HCEC 1CT (cell line): ENCODE data around the gene HCN3.
"Not testable (repeated sequence)": the region's sequence is repeated elsewhere in the genome, so short reads cannot be mapped to it uniquely, and the experiment has no call there.

Experiments used
- DNase-seq: peaks from one replicate; pipeline ENCODE4 v3.0.0-alpha.2; 2017

The HCN3 gene

DNA sequence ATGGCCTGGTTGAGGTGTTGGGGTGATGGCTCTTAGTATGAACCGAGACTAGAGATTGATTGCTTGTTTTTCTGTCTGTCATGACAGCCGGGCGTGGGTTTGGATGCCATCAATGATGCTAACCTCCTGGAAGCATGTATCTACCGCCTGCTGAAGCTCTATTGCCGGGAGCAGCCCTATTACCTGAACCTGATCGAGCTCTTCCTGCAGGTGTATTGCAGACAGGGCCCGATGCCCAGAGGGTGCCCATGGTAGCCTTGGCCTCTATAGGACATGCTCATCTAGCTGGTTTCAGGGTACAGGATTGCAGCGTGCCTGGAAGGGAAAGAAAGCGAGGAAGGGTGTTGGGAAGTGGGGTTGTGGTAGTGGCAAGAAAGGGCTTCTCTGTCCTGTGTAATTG, 40.8 kb downstream of the HCN3 start:
- no peak for DNase-seq

- DNase-seq, result no peak
These were observed 42.3 kb downstream of the HCN3 start for GRCh38 chr1:155319536-155319935.

GRCh38 chr1:155320252-155320651, 43.0 kb downstream of the HCN3 start:
- no peak for DNase-seq

DNA sequence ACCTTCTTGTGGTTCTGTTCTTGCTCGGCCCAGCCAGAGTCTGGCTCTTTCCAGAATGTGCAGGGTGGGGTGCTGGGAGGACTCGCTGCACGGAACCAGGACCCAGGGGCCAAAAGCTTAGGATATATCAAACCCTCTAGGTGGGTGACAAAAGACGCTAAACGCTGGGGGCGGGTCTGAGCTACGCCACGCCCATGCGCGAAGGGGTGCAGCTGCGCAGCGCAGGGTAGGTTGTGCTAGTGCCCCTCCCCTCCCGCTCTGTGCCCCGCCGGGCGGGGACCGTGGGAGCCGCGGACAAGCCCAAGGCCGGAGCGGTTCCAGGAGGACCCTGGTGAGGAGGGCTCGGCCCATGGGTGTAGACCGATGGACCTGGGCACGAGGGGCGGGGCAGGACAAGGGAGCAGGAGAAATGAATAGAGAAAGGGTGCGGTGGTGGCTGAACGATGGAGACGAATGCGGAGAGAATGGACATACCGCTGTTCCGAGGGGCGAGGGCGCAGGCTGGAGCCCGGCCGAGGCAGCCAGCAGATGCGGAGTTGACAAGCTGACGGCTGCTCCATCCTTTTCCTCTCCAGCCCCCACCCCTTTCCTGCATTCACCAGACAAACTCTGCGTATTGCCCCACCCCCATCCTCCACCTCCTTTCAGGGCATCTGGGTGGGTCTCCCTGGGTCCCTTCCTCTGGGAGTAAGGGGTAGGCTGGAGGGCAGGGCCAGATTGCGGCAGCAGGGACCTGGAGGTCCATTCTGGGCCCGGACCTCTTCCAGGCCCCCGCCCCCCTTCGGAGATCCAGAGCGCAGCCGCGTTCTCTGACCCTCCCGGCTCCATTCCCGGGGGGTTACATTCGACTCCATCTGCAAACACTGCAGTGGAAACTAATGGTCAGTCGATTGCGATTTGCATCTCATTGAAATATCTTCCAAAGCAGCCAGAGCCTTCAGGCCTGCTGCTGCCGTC, 43.7 kb downstream of the HCN3 start, which contains the start of gene RUSC1:
Gene RUSC1, plus strand, starts transcription at position 234 of the 957 bp plus-strand sequence. CDS start 880 bp downstream, outside the sequence.
- DNase-seq, result no peak

GRCh38 chr1:155321639-155322503, 44.6 kb downstream of the HCN3 start:
- DNase-seq, result no peak

GRCh38 chr1:155322571-155322952, 45.3 kb downstream of the HCN3 start:
- peak; percentile 28 for DNase-seq

DNA sequence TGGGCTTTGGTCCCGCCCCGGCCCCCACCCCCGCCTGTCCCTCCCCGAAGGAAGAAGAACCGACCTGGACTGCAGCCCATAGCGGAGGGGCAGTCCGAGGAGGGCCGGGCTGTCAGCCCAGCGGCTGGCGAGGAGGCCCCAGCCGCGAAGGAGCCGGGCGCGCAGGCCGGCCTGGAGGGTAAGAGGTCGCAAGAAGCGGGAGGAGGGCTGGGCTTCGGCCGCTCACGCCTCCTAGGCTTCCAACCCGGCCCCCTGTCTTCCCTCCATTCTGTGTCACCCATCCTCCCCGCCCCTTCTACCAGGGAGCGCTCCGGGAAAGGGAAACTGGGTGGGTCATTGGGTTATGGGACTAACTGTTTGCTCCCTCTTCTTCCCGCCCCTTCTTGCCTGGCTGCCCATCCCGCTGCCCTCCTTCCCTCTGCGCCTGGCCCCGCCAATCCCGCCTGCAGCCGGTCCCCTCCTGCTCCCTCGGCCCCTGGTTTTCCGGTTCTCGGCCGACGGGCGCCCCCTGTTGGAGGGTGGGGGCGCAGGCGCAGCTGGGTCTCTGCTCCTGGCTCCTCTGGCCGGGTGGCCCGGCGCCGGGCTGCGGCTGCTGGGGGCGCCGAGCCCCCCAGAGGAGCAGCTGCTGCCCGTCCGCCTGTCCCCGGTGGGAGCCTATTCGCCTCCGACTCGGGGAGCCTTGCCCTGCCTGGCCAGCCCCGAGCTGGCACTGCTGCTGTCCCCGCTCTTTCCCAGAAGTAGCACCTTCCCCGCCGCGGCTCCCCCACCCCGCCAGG, 45.9 kb downstream of the HCN3 start:
- peak; percentile 98 for DNase-seq

GRCh38 chr1:155323729-155324036, 46.4 kb downstream of the HCN3 start:
- DNase-seq, result peak; percentile 91

- DNase-seq, result peak; percentile 98
These were observed 46.9 kb downstream of the HCN3 start for GRCh38 chr1:155324037-155324716.

DNA sequence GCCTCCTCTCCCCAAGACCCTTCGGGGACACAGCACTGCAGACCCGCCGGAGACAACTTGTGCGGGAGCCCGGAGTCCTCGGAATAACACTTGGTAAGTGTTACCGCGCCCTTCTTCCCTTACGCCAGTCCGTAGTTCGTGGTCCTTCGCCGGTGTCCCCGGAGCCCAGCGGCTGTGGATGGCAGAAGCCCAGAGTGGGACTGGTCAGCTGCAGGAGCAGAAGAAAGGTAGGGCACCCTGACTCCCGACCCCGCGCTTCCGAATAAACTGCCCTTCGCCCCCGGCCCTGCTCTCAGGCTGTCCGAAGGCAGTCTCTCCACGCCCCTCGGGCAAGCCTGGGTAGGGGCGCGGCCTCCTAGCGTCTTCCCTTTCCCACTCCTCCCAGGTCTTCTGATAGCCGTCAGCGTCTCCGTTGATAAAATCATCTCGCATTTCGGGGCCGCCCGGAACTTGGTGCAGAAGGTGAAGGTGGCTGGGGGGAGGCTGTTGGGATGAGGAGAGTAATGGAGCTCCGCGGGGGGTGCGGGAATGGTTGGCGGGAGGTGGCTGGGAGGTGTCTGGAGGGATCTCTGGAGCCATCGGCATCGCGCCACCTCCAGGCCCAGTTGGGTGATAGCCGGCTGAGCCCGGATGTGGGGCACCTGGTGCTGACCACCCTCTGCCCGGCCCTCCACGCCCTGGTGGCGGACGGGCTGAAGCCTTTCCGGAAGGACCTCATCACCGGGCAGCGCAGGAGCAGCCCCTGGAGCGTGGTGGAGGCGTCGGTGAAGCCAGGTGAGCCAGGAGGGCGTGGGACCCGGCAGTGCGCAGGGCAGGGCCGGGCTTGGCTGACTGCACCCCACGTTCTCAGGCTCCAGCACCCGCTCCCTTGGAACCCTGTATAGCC, 47.7 kb downstream of the HCN3 start:
- peak; percentile 71 for DNase-seq

DNA sequence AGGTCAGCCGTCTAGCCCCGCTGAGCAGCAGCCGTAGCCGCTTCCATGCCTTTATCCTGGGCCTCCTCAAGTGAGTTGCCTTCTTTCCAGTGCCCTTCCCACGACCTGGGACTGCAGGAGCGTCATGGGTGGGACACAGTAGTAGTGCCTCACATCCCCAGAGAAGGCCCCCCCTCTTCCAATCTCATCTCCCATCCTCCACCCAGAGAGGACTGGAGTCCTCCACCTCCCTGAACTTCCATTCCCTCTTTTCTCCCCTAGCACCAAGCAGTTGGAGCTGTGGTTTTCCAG, 48.3 kb downstream of the HCN3 start:
- DNase-seq, result no peak

- DNase-seq, result no peak
These were observed 48.8 kb downstream of the HCN3 start for GRCh38 chr1:155326020-155326526.

DNA sequence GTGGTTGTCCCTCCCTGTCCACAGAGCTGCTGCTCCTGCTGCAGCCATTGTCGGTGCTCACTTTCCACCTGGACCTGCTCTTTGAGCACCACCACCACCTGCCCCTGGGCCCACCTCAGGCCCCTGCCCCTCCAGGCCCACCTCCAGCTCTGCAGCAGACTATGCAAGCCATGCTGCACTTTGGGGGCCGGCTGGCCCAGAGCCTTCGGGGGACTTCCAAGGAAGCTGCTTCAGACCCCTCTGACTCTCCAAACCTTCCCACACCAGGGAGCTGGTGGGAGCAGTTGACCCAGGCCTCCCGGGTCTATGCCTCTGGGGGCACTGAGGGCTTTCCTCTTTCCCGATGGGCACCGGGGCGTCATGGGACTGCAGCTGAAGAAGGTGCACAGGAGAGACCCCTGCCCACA, 49.4 kb downstream of the HCN3 start:
- no peak for DNase-seq

DNA sequence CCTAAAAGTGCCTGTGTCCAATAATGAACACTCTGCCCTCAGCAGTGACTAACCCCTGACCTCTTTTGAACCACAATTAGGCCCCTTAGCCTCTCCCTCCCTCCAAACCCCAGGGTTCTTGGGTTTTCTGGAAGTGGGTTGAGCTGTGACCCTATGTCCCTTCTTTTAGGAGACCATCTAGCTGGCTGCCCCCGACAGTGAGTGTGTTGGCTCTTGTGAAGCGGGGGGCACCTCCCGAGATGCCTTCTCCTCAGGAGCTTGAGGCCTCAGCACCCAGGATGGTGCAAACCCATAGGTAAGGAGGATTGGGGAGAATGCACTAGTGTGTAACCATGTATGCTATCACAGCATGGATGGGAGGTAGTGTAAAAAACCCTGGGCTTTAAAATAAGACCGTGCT, 50.7 kb downstream of the HCN3 start:
- DNase-seq, result no peak

- DNase-seq, result not testable (repeated sequence)
These were observed 51.6 kb downstream of the HCN3 start for GRCh38 chr1:155328856-155329255.

GRCh38 chr1:155329980-155330598, 52.8 kb downstream of the HCN3 start:
- no peak for DNase-seq

DNA sequence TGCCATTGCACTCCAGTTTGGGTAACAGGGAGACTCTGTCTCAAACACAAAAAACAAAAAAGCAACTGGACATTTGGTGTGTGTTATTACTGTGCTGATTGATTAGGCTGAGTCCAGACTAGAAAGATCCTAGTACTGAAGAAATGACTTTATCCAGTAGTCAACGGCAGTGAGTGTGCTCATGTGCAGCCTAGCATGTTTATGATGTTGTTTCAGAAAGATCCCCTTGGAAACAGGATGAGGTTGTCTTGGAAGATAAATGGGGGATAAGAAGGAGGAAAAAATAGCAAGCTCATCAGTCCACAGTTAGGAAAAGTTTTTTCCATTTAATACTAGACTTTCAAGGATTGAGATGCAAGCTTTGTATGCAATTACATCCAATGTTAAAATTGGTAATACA, 57.7 kb downstream of the HCN3 start:
- DNase-seq, result no peak
